ENCODE results near the gene UFSP2.

DNA sequence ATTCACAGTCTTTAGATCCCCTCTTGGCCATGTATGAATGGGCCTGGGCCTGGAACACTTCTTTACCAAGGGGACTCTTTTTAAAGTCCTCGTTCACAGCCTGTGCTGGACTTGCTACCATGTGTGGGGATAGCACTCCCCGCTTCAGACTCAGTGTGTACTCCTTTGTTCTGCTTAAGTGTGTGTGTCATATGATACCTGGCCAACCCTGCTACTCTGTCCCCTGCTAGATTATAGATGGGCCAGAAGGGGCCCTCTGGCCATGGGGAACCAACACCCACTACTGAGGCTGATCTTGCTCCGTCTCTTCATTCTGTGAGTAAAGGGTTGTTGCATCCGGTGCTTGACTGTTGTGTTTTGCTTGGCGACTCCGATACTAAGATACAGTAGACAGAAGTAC lies 37.8 kb upstream of the UFSP2 start:
- TF ChIP-seq SP1 (IDR thresholded peaks at IDR 0.05) (no peak), FOXK2 (IDR thresholded peaks at IDR 0.05) (no peak), ELF4 (IDR thresholded peaks at IDR 0.05) (no peak), FOXM1 (IDR thresholded peaks at IDR 0.05; ENCODE audit: borderline replicate concordance) (no peak), NFRKB (IDR thresholded peaks at IDR 0.05) (no peak), ZNF384 (IDR thresholded peaks at IDR 0.05) (no peak), L3MBTL2 (conservative IDR thresholded peaks at IDR 0.05) (no peak), TARDBP (IDR thresholded peaks at IDR 0.05) (no peak), FOXA1 (IDR thresholded peaks at IDR 0.05) (no peak), HDGF (IDR thresholded peaks at IDR 0.05; ENCODE audit: borderline replicate concordance) (no peak), ARNT (IDR thresholded peaks at IDR 0.05) (no peak), SUZ12 (IDR thresholded peaks at IDR 0.05) (no peak), BHLHE40 (IDR thresholded peaks at IDR 0.05; ENCODE audit: borderline replicate concordance) (no peak)
- TF ChIP-seq, protein P1, sequence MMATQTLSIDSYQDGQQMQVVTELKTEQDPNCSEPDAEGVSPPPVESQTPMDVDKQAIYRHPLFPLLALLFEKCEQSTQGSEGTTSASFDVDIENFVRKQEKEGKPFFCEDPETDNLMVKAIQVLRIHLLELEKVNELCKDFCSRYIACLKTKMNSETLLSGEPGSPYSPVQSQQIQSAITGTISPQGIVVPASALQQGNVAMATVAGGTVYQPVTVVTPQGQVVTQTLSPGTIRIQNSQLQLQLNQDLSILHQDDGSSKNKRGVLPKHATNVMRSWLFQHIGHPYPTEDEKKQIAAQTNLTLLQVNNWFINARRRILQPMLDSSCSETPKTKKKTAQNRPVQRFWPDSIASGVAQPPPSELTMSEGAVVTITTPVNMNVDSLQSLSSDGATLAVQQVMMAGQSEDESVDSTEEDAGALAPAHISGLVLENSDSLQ (IDR thresholded peaks at IDR 0.05), result no peak
